Stimulated activated naive CD4-positive, alpha-beta T cell (primary cell): Measurements from ENCODE around the gene PAMR1.

ENCODE experiments used
- DNase-seq, 6 experiments: peaks; one replicate each; lab custom pipeline; 2025; lab: John Stamatoyannopoulos, UW

The PAMR1 gene

GRCh38 chr11:35459489-35459888 is 65.9 kb downstream of the PAMR1 start:
- DNase-seq, result no peak

- no peak for DNase-seq
These were observed 66.6 kb downstream of the PAMR1 start for GRCh38 chr11:35458846-35459245.

- no peak for DNase-seq
These were observed 71.1 kb downstream of the PAMR1 start for GRCh38 chr11:35454362-35454761.

GRCh38 chr11:35436581-35437250 is 88.7 kb downstream of the PAMR1 start:
- DNase-seq, result no peak

- DNase-seq, result no peak
These were observed 91.8 kb downstream of the PAMR1 start for GRCh38 chr11:35433588-35433987.

- DNase-seq, result no peak
These were observed 93.0 kb downstream of the PAMR1 start for GRCh38 chr11:35432464-35432863.

- DNase-seq, result no peak
These were observed 98.3 kb downstream of the PAMR1 start for GRCh38 chr11:35427071-35427470.

GRCh38 chr11:35426351-35426750 is 99.1 kb downstream of the PAMR1 start:
- no peak for DNase-seq

- DNase-seq, result no peak
These were observed 99.7 kb downstream of the PAMR1 start for GRCh38 chr11:35425603-35426212.

GRCh38 chr11:35424157-35424940 is 101.1 kb downstream of the PAMR1 start:
- DNase-seq, result no peak

- no peak for DNase-seq
These were observed 105.0 kb downstream of the PAMR1 start for GRCh38 chr11:35420371-35420770.

- DNase-seq, result no peak
These were observed 105.5 kb downstream of the PAMR1 start for GRCh38 chr11:35419830-35420333.

GRCh38 chr11:35419184-35419829 is 106.1 kb downstream of the PAMR1 start, which contains the start of gene SLC1A2:
TSS of gene SLC1A2 (minus strand) at chr11:35419558. CDS start at chr11:35418966, 592 bp downstream.
- no peak for DNase-seq

GRCh38 chr11:35418282-35419183 is 106.9 kb downstream of the PAMR1 start:
- DNase-seq, result no peak

- DNase-seq, result no peak
These were observed 109.9 kb downstream of the PAMR1 start for GRCh38 chr11:35415487-35415886.

- DNase-seq, result no peak
These were observed 110.6 kb downstream of the PAMR1 start for GRCh38 chr11:35414776-35415175.

- DNase-seq, result no peak
These were observed 111.1 kb downstream of the PAMR1 start for GRCh38 chr11:35414311-35414710.

- DNase-seq, result no peak
These were observed 111.8 kb downstream of the PAMR1 start for GRCh38 chr11:35413598-35413997.

GRCh38 chr11:35412285-35412684 is 113.1 kb downstream of the PAMR1 start:
- DNase-seq, result no peak

GRCh38 chr11:35407041-35407440 is 118.4 kb downstream of the PAMR1 start:
- no peak for DNase-seq

- peak in 1 of 6 experiments; percentile 4 for DNase-seq
These were observed 121.0 kb downstream of the PAMR1 start for GRCh38 chr11:35404388-35404775.
